ENCODE data around the gene FBXO11.

DNA sequence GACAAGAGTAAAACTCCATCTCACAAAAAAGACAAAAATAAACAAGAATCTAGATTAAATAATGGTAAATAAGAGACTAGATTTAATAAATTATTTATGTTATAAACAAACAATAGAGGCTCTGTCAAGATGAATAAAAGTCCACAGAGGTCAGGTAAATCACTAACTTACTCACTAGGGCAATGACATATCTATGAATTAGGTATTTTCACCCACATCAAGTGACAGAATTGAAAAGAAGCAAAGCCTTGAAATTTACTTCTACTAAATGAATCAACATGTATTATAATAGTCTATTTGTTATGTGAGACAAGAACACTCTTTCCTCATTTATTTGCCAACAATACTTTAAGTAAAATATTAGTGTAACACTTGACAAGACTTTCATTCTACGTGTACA lies 41.7 kb downstream of the FBXO11 start:
- TF ChIP-seq EZH2 (IDR thresholded peaks at IDR 0.05; ENCODE audit: low read length, missing control alignments), result no peak
- TF ChIP-seq, protein P1, sequence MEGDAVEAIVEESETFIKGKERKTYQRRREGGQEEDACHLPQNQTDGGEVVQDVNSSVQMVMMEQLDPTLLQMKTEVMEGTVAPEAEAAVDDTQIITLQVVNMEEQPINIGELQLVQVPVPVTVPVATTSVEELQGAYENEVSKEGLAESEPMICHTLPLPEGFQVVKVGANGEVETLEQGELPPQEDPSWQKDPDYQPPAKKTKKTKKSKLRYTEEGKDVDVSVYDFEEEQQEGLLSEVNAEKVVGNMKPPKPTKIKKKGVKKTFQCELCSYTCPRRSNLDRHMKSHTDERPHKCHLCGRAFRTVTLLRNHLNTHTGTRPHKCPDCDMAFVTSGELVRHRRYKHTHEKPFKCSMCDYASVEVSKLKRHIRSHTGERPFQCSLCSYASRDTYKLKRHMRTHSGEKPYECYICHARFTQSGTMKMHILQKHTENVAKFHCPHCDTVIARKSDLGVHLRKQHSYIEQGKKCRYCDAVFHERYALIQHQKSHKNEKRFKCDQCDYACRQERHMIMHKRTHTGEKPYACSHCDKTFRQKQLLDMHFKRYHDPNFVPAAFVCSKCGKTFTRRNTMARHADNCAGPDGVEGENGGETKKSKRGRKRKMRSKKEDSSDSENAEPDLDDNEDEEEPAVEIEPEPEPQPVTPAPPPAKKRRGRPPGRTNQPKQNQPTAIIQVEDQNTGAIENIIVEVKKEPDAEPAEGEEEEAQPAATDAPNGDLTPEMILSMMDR (conservative IDR thresholded peaks at IDR 0.05 in 1 of 2, IDR thresholded peaks at IDR 0.05 in 1 of 2; ENCODE audit: low read depth in 1 of 2, low read length in 2 of 2), result no peak

Data from fibroblast of lung (primary cell).